Astrocyte of the cerebellum (primary cell): ENCODE measurements around the gene ROR1.

Experiments used
- DNase-seq: peaks from one replicate; pipeline ENCODE4 v3.0.0-alpha.2; 2011; ENCODE audit warnings: low read depth
- H3K4me3 ChIP-seq: 2 replicates; pipeline ENCODE4 v1.5.1; 2011; ENCODE audit warnings: mild to moderate bottlenecking, low read depth, low read length, moderate library complexity
- in situ Hi-C: cut with HindIII; loops from 2 replicates; pipeline ENCODE4 v1.10.0; 2017; ENCODE audit warnings: low sequenced_read_pairs
- TF ChIP-seq, protein P1 (sequence below): IDR thresholded peaks from 2 replicates; pipeline ENCODE4 v1.5.1; 2012; ENCODE audit warnings: low read length, low read depth, moderate library complexity, mild to moderate bottlenecking; ENCODE audit errors: missing control alignments

ROR1 gene

GRCh38 chr1:63903947-63904610 is 130.3 kb downstream of the ROR1 start:
- TF ChIP-seq, protein P1, sequence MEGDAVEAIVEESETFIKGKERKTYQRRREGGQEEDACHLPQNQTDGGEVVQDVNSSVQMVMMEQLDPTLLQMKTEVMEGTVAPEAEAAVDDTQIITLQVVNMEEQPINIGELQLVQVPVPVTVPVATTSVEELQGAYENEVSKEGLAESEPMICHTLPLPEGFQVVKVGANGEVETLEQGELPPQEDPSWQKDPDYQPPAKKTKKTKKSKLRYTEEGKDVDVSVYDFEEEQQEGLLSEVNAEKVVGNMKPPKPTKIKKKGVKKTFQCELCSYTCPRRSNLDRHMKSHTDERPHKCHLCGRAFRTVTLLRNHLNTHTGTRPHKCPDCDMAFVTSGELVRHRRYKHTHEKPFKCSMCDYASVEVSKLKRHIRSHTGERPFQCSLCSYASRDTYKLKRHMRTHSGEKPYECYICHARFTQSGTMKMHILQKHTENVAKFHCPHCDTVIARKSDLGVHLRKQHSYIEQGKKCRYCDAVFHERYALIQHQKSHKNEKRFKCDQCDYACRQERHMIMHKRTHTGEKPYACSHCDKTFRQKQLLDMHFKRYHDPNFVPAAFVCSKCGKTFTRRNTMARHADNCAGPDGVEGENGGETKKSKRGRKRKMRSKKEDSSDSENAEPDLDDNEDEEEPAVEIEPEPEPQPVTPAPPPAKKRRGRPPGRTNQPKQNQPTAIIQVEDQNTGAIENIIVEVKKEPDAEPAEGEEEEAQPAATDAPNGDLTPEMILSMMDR = no peak
- no peak for DNase-seq
- H3K4me3 ChIP-seq = no peak overlapping the region
- in situ Hi-C loops = loop anchor here (25.0 kb wide), 1 partner anchor 333 kb away; no protein-coding TSS in a partner anchor

DNA sequence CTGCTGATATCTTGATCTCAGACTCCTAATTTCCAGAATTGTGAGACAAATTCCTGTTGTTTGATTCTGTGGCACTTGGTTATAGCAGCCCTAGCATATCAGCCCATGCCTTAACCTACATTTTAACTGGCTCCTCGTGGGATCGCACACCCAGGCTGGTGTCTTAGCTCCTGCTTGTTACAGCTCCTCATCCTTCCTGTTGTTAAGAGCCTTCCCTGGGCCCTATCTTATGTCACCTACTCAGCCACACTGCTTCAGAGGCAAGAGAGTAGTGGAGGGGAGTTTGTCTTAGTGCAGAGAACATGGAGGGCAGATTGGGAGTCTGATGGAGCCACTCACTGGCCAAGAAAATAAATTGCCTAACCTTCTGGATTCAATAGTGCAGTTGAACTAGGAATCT is 131.0 kb downstream of the ROR1 start:
- in situ Hi-C loops = loop anchor here (25.0 kb wide), 1 partner anchor 332 kb away; no protein-coding TSS in a partner anchor
- TF ChIP-seq, protein P1 = no peak
- DNase-seq = no peak
- H3K4me3 ChIP-seq = no peak overlapping the region

GRCh38 chr1:63906047-63906704 is 132.4 kb downstream of the ROR1 start:
- in situ Hi-C loops = loop anchor here (25.0 kb wide), 1 partner anchor 331 kb away; no protein-coding TSS in a partner anchor
- DNase-seq = no peak
- TF ChIP-seq, protein P1 = no peak
- H3K4me3 ChIP-seq = no peak overlapping the region

- DNase-seq = no peak
- TF ChIP-seq, protein P1 = no peak
- in situ Hi-C loops = loop anchor here (25.0 kb wide), 1 partner anchor 330 kb away; no protein-coding TSS in a partner anchor
- no peak overlapping the region for H3K4me3 ChIP-seq
Observed at GRCh38 chr1:63907051-63907450, 133.2 kb downstream of the ROR1 start.

DNA sequence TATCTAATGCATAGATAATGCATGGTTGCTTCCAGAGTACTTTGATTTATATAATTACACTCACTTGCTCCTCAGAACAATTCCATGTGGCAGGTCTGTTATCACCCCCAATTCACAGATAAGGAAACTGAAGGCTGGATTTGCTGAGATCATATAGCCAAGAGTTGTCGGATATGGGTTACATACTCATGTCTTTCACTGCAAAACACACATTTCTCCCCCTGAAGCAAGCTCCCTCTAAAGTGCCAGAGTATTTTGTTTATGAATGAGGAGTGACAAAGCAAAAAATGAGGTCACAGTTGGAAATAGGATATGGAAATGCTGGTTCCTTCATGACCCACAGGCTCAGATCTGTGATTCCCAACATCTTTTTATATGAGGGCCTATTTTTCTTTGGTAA is 134.2 kb downstream of the ROR1 start:
- in situ Hi-C loops = loop anchor here (25.0 kb wide), 1 partner anchor 329 kb away; no protein-coding TSS in a partner anchor
- TF ChIP-seq, protein P1 = no peak
- H3K4me3 ChIP-seq = no peak overlapping the region
- no peak for DNase-seq

DNA sequence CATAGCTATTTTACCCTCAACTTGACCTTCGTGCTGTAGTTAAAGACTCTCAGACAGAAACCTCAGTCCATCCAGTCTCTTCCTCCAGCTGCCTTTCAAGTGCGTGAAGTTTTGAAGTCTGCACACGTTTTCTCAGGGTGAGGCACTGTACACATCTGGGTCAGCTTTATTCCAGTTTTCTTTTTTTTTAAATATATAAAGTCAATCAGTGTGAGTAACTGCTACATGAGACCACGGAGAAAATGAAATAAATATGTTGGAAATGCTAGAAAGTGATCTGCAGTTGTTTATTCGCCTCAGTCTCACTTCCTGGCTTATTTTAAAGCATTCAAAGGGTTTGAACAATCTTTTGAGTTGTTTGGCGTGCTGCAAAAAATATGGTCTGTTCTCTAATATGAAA is 135.7 kb downstream of the ROR1 start:
- TF ChIP-seq, protein P1 = no peak
- DNase-seq = no peak
- in situ Hi-C loops = loop anchor here (25.0 kb wide), 1 partner anchor 328 kb away; no protein-coding TSS in a partner anchor
- no peak overlapping the region for H3K4me3 ChIP-seq
